H1 (cell line): ENCODE measurements around the gene ACAP1. TPM values are rescaled to one million over a fixed set of nuclear protein-coding genes. Genes with fewer than 3 reads are reported as not detected.

Source experiments
- BACH1 ChIP-seq: IDR thresholded peaks from 2 replicates; pipeline ENCODE4 v1.6.1; 2012; ENCODE audit warnings: low read length, improper control_type of control experiment
- BRCA1 ChIP-seq: IDR thresholded peaks from 2 replicates; pipeline ENCODE4 v1.6.1; 2012; ENCODE audit warnings: low read depth, low read length, improper control_type of control experiment
- CEBPB ChIP-seq: IDR thresholded peaks from 2 replicates; pipeline ENCODE4 v1.6.1; 2012; ENCODE audit warnings: low read depth, low read length
- CHD2 ChIP-seq: IDR thresholded peaks from 2 replicates; pipeline ENCODE4 v1.6.1; 2012; ENCODE audit warnings: low read length, improper control_type of control experiment
- EGR1 ChIP-seq: IDR thresholded peaks from 2 replicates; pipeline ENCODE4 v1.6.1; 2011; ENCODE audit warnings: low read depth, low read length, borderline replicate concordance
- JUN ChIP-seq: IDR thresholded peaks from 2 replicates; pipeline ENCODE4 v1.6.1; 2011; ENCODE audit warnings: low read depth, mild to moderate bottlenecking, improper control_type of control experiment, low read length
- POLR2AphosphoS5 ChIP-seq: IDR thresholded peaks from 2 replicates; pipeline ENCODE4 v1.6.1; 2011; ENCODE audit warnings: low read depth, low read length
- RXRA ChIP-seq: IDR thresholded peaks from 2 replicates; pipeline ENCODE4 v1.6.1; 2011; ENCODE audit warnings: low read depth, mild to moderate bottlenecking, low read length, moderate library complexity; ENCODE audit not compliant: insufficient read depth
- SIRT6 ChIP-seq: IDR thresholded peaks from one replicate; pipeline ENCODE4 v1.7.1; 2012; ENCODE audit warnings: low read length, inconsistent platforms
- USF2 ChIP-seq: IDR thresholded peaks from 2 replicates; pipeline ENCODE4 v1.6.1; 2011; ENCODE audit warnings: low read length, improper control_type of control experiment
- polyA plus RNA-seq, 7 experiments: library from polyadenylated mRNA; depleted of rRNA in 3 of 7; stranded (reverse) in 5 of 7; unstranded in 2 of 7; fragments of >200 nt in 5 of 7; fragments of 200-250 nt in 2 of 7; gene quantifications; 1 replicate in 5 of 7; 2 replicates in 1 of 7; 4 replicates in 1 of 7; pipeline versions ENCODE4 v1.2.1 to v1.2.3, GENCODE V29; 2011 to 2013; ENCODE audit warnings: missing spikeins in 2 of 7, mixed read lengths in 2 of 7
- total RNA-seq: library from RNA; stranded (reverse); fragmentation: NEBNext Ultra II Directional; extraction: Animal tissue kit (Norgen Biotek cat#: 25700); gene quantifications from 2 replicates; pipeline ENCODE4 v1.2.1, GENCODE V29; 2021

ACAP1 gene
- total and polyA plus RNA-seq, 2 of the 8 experiments (the other 6 are each of a cell fraction or from before 2014, with no cell fraction given) = 11.9 to 45.1 TPM

DNA sequence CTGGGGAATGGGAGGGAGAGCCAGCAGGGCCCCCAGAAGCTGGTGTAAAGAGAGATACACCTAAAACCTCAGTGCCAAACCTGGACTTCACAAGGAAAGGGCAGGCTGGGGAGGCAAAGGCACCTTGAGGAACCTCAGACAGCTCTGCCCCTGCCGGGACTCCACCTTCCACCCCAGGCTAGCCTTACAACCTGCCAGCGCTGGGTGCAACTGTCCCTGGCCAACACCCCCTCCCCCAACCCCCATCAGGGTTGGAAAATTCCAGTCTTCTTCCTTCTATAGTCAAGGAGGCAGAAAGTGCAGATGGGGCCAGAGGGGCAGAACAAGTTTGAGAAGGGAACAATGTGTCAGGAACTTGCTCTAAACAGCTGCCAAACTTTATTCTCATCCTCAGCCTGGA lies 44.1 kb upstream of the ACAP1 start (continued):
- TF ChIP-seq POLR2AphosphoS5 (no peak), EGR1 (no peak), USF2 (no peak), CHD2 (no peak), BACH1 (no peak), BRCA1 (no peak), SIRT6 (no peak), CEBPB (no peak), RXRA (no peak), JUN (no peak)
